IPS DF 6.9 (cell line): Measurements from ENCODE around the gene UBE2O.

Experiments used
- DNase-seq: peaks from one replicate; pipeline ENCODE4 v3.0.0-alpha.2; 2013; ENCODE audit warnings: low read depth, low spot score
- H3K27ac ChIP-seq: one replicate; pipeline ENCODE4 v1.5.1; 2013; ENCODE audit warnings: low read length, control low read depth
- H3K27me3 ChIP-seq: 2 replicates; pipeline ENCODE4 v1.6.1; 2013; ENCODE audit warnings: mild to moderate bottlenecking, low read length; ENCODE audit not compliant: control insufficient read depth, insufficient read depth
- H3K36me3 ChIP-seq: 2 replicates; pipeline ENCODE4 v1.6.1; 2013; ENCODE audit warnings: low read length; ENCODE audit not compliant: control insufficient read depth, insufficient read depth
- H3K4me1 ChIP-seq: 2 replicates; pipeline ENCODE4 v1.6.1; 2013; ENCODE audit warnings: low read length; ENCODE audit not compliant: control insufficient read depth, insufficient read depth
- H3K4me3 ChIP-seq: 2 replicates; pipeline ENCODE4 v1.5.1; 2013; ENCODE audit warnings: mild to moderate bottlenecking, low read length
- H3K9me3 ChIP-seq: 2 replicates; pipeline ENCODE4 v1.6.1; 2013; ENCODE audit warnings: low read length, inconsistent platforms; ENCODE audit not compliant: control insufficient read depth, insufficient read depth
- WGBS: extraction: QIAGEN DNeasy Blood & Tissue Kit; methylation state at CpG from one replicate; pipeline ENCODE4 v1.1.7; 2013; ENCODE audit warnings: mixed read lengths, missing lambda C conversion rate; ENCODE audit not compliant: insufficient read length, insufficient coverage; 5-methylcytosine and 5-hydroxymethylcytosine counted together

The UBE2O gene

DNA sequence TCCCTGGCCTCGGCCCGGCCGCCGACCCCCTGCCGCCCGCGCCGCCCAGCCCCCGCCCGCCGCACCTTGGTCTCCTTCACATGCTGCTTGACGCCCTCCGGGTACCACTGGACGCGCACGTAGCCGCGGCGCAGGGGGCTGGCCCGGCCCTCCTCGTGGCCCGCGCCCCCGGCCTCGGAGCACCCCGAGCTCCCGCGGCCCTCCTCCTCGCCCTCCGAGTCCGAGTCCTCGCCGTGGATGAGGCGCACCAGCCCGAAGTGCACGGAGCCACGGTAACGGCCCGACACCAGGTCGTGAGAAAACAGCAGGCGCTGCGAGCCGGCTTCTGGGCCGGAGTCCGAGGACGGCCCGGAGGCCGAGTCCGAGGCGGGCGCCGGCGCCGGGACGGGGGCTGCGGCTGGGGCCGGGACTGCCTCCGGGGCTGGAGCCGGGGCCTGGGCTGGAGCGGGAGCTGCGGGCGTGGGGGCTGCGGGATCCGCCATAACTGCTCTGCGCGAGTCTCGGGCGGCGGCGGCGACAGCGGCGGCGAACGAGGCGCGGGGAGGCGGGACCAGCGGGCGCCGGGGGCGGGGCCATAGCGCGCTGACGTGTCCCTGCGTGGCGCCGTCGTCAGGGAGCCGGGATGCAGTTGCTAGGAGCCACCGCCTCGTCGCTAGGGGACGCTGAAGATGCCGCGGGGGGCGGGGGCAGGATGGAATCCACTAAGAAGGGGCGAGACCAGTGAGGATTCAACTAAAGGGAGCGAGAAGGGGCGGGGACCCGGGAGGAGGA is at the start of gene UBE2O:
UBE2O (minus strand) TSS at position 493 of the 771 bp plus-strand sequence; CDS start at position 482, 11 bp downstream.
- DNase-seq = peak; percentile 72
- Histone ChIP-seq H3K4me3 (peak within 1 kb of the TSS; percentile 52), H3K9me3 (no peaks in the 10 kb centered on the region), H3K36me3 (no peaks in the 10 kb centered on the region), H3K27ac (no peak within 1 kb of the TSS), H3K27me3 (no peaks in the 10 kb centered on the region), H3K4me1 (peaks cover 6% of the 10 kb centered on the region; the same call in 1 of the 2 replicates)
- no CpG with 5 or more reads among the region's 101 CpGs for WGBS

DNA sequence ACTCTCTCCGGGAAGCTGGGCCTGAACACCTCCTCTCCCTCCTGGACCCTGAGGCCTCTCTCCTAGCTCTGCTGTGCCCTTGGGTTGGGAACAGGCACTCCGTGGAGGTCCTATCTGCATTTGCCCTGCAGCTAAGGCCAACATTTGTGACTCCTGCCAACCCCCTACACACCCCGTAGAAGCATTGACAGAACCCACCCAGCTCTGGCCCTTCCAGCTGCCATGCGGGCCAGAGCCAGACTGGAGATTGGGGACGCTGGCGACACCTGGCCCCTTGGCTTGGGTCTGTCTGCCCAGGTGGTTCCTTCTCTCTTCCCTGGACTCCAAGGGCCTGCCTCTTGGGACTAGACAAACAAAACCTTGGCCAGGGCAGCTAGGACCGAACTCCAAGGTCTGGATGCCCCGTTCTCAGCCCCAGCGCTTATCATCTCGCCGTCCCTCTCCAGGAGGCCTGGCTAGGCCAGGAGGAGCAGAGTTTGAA is 48.9 kb upstream of the UBE2O start:
- Histone ChIP-seq H3K36me3 (no peaks in the 10 kb centered on the region), H3K4me1 (peaks cover 11% of the 10 kb centered on the region), H3K4me3 (no peak overlapping the region), H3K27ac (no peak overlapping the region), H3K9me3 (no peaks in the 10 kb centered on the region), H3K27me3 (no peaks in the 10 kb centered on the region)
- DNase-seq = no peak
- no CpG with 5 or more reads among the region's 11 CpGs for WGBS

DNA sequence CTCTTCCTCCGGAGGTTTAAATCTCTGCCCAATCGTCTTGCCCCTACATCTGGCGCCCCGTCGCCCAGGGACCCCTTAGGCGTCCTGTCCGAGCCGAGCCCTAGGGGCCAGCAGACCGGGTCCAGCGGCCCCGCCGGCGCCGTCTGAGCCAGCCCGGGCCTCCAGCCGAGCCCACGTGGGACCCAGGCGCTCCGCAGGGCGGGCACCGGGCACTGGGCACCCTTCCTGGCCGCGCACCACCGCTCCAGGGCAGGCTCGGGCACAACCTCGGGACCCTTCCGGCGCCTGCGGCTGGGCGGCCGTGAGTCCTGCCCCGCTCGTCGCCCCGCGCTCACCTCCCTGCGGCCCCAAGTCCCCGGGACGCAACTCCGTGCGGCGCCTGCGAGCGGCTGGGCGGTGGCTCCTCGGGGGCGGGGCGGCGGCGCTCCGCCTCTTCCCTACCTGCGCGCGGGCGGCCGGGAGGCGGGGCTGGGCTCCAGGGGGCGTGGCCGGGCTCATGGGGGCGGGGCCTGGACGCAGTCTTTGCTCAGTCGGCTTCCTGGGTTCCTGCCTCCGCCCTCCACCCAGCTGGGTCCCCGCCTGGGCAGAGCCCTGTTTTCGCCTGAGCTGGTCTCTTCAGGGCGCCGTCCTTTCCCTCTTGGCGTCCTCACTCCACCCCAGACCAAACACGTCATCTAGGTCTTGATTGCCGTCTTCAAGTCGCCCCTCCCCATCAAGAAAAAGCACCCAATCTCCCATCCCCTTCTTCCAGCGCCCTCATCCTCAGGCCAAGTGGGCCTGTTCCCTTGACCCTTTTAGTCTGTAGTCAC is 48.3 kb upstream of the UBE2O start, which contains the start of gene RHBDF2:
RHBDF2 (minus strand) TSS at position 406 of the 809 bp plus-strand sequence. CDS start 19,899 bp downstream, outside the sequence.
- Histone ChIP-seq H3K27ac (no peak within 1 kb of the TSS), H3K36me3 (no peaks in the 10 kb centered on the region), H3K9me3 (no peaks in the 10 kb centered on the region), H3K4me3 (peak within 1 kb of the TSS; percentile 54), H3K4me1 (peaks cover 11% of the 10 kb centered on the region), H3K27me3 (no peaks in the 10 kb centered on the region)
- no peak for DNase-seq
- WGBS = no CpG with 5 or more reads among the region's 72 CpGs

DNA sequence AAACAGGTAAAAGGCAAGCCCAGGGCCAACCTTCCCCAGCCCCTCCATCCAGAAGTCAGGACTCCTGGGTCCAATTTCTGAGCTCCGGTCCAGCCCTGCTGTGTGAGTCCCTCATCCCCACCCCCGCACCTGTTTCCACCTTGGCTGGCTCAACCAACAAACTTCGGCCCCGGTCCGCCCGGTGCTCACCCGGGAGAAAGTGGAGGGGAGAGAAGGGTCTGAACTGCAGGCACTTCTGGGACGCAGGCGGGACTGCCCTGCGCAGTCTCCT is 47.7 kb upstream of the UBE2O start:
- WGBS = no CpG with 5 or more reads among the region's 10 CpGs

DNA sequence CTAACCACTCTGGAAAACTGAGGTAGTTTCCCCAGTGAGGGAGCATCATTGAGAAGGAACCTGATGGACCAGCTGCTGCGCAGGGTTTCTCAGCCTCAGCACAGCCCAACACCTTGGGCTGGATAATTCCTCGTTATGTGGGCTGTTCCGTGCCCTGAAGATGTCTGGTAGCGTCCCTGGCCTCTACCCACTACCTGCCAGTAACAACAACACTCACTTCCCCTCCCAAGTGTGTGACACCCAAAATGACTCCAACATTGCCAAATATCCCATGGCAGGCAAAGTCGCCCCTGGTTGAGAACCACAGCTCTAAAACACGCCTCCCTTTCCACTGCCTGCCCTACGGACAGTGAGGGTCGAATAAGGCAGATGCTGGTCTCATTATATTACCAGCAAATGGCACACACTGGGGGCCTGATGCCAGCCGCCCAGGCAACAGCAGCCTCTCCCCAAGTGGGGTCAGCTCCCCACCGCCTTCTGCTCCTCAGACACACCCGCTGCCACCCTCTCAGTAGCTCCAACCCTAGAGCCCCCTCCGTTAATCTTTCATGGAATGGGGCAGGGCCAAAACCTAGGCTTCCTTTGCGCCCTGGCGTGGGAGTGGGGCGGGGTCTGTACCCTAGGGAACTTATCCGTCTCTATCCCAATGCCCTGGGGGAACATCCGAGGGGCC is 47.3 kb upstream of the UBE2O start:
- no peak for DNase-seq
- WGBS = no CpG with 5 or more reads among the region's 17 CpGs
- Histone ChIP-seq H3K27me3 (no peaks in the 10 kb centered on the region), H3K4me3 (peak overlapping the region; percentile 54; the same call in 1 of the 2 replicates), H3K27ac (no peak overlapping the region), H3K36me3 (no peaks in the 10 kb centered on the region), H3K9me3 (no peaks in the 10 kb centered on the region), H3K4me1 (peaks cover 11% of the 10 kb centered on the region)

More for the DNA sequence above, 47.7 kb upstream of the UBE2O start:
- peak overlapping the region; percentile 54 for H3K4me3 ChIP-seq
- no peaks in the 10 kb centered on the region for H3K36me3 ChIP-seq
- no peak for DNase-seq
- no peaks in the 10 kb centered on the region for H3K9me3 ChIP-seq
- H3K27ac ChIP-seq = no peak overlapping the region
- H3K4me1 ChIP-seq = peaks cover 11% of the 10 kb centered on the region
- no peaks in the 10 kb centered on the region for H3K27me3 ChIP-seq

DNA sequence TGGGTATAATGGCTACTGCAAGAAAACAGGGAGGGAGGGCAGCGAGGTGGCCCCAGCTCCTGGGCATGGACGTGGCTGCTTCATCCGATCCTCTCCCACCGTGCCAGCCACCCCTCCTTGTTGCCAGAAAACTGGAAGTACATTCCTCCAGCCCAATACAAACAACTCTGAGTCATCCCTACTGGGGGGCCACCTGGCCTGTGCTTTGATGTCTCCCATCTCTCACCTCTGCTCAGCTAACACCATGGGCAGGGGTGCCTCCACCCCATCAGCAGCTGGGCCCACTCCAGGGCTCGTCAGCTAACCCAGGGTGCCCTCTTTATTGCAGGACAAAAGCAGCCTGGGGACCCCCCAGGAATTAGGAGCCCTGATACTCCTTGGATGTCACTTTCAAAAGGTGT is 46.3 kb upstream of the UBE2O start:
- Histone ChIP-seq H3K36me3 (no peaks in the 10 kb centered on the region), H3K27me3 (no peaks in the 10 kb centered on the region), H3K4me1 (peaks cover 11% of the 10 kb centered on the region), H3K9me3 (no peaks in the 10 kb centered on the region), H3K4me3 (no peak overlapping the region), H3K27ac (no peak overlapping the region)
- no peak for DNase-seq
- WGBS = no CpG with 5 or more reads among the region's 5 CpGs

DNA sequence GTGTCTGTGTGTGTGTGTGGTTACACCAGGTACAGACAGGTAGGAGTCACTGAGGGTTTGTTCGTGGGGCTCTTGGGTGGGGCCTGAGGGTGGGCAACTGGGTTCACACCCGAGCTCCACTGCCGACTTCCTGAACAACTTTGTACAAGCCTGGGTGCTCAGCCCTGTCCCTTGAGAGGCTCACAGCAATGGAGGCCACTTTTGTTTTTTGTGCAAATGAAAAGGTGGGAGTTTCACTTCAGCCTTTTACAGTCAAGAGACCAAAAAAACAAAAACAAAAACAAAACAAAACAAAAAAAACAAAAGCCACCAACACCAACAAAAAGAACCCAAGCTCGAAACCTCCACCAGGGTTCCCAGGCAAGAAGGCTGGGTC is 45.9 kb upstream of the UBE2O start:
- no CpG with 5 or more reads among the region's 4 CpGs for WGBS
- DNase-seq = no peak
- H3K9me3 ChIP-seq = no peaks in the 10 kb centered on the region
- no peak overlapping the region for H3K4me3 ChIP-seq
- no peak overlapping the region for H3K27ac ChIP-seq
- H3K4me1 ChIP-seq = peaks cover 11% of the 10 kb centered on the region
- no peaks in the 10 kb centered on the region for H3K36me3 ChIP-seq
- H3K27me3 ChIP-seq = no peaks in the 10 kb centered on the region

DNA sequence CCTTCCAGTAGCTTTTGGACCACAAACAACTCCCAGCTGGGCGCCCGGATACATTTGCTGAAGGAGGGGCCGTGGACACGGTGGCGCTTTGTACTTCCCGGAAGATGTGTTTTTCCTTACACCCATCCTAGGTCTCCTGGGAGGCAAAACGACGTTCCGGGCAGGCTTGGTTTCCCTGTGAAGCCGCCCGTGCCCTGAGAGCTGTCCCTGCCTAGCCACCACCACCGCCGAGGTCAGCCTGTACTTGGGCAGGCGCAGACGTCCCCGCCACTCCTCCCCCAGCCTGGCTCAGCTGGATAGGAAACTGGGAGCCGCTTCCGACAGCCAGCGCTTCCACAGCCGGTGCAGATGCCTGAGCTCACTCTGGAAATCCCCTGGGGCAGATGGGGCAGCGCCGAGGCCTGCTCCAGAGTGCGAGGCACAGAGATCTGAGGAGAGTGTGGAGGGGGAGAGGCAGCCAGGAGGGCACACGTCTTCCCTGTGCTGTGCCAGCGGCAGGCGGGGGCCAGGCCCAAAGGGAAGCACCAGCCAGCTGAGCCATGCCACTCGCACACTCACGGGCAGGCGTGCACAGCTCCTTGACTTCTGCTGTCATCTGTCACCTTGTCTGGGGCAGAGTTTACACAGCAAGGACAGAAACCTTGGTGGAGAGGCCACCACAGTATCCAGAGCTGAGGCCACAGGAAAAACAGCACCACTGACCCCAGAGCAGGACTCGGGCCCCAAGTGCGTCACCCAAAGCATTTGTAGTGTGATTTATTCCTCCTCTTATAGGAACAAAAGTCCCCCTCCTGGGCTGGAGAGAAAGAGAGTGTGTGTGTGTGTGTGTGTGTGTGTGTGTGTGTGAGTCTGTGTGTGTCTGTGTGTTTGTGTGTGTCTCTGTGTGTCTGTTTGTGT is 45.3 kb upstream of the UBE2O start:
- peaks cover 13% of the 10 kb centered on the region for H3K4me1 ChIP-seq
- H3K36me3 ChIP-seq = no peaks in the 10 kb centered on the region
- H3K27ac ChIP-seq = no peak overlapping the region
- no peaks in the 10 kb centered on the region for H3K27me3 ChIP-seq
- WGBS = no CpG with 5 or more reads among the region's 31 CpGs
- H3K4me3 ChIP-seq = no peak overlapping the region
- no peak for DNase-seq
- H3K9me3 ChIP-seq = no peaks in the 10 kb centered on the region

DNA sequence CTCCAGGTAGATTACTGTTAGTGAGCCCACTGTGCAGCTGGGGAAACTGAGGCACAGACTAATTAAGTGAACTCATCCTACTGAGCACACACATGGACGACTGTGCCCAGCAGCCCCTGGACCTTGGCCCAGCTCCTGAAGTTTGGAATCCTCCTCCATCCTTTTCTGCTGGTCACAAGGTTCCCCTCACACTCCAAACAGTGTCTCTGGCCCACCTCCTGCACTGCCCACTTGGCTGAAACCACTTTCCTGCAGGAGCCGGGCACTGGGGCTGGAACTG is 44.7 kb upstream of the UBE2O start:
- DNase-seq = no peak
- no peak overlapping the region for H3K27ac ChIP-seq
- no peaks in the 10 kb centered on the region for H3K36me3 ChIP-seq
- peaks cover 17% of the 10 kb centered on the region for H3K4me1 ChIP-seq
- H3K27me3 ChIP-seq = no peaks in the 10 kb centered on the region
- no CpG with 5 or more reads among the region's 2 CpGs for WGBS
- no peaks in the 10 kb centered on the region for H3K9me3 ChIP-seq
- H3K4me3 ChIP-seq = no peak overlapping the region

DNA sequence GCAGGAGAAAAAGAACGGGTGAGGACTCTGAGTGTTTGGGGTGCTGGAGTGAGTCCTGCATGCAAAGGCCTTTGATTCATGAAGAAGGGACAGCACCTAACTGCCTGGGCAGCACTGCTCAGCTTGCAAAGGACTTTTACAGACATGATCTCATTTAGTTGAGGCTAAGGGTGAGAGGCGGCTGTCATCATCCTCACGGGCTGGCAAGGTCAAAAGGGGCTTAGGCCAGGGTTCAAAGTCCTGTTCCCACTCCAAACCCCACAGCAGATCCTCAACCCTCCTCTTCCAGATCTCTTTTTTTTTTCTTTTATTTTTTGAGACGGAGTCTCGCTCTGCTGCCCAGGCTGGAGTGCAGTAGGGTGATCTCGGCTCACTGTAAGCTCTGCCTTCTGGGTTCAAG is 43.5 kb upstream of the UBE2O start:
- WGBS = no CpG with 5 or more reads among the region's 6 CpGs
- no peaks in the 10 kb centered on the region for H3K27me3 ChIP-seq

More for the DNA sequence above, 43.5 kb upstream of the UBE2O start:
- Histone ChIP-seq H3K27ac (no peak overlapping the region), H3K4me3 (no peak overlapping the region), H3K36me3 (no peaks in the 10 kb centered on the region), H3K4me1 (peaks cover 16% of the 10 kb centered on the region), H3K9me3 (no peaks in the 10 kb centered on the region)
- DNase-seq = no peak
